H1 (cell line): Measurements from ENCODE around the gene TPH2.

ENCODE experiments used
- EZH2 ChIP-seq: fragments of 200-600 bp; sonication (generic); IDR thresholded peaks from 2 replicates; pipeline ENCODE4 v1.7.1; 2012; ENCODE audit warnings: low read depth, mild to moderate bottlenecking, moderate library complexity, low read length, inconsistent platforms; ENCODE audit not compliant: severe bottlenecking
- KDM1A ChIP-seq: fragments of 200-600, 300-600 bp; sonication (generic); IDR thresholded peaks from 2 replicates; pipeline ENCODE4 v1.7.1; 2016; ENCODE audit warnings: mild to moderate bottlenecking, low read length, borderline replicate concordance
- MAFK ChIP-seq: IDR thresholded peaks from 2 replicates; pipeline ENCODE4 v1.6.1; 2012; ENCODE audit warnings: low read depth, mild to moderate bottlenecking, improper control_type of control experiment, low read length
- POLR2A ChIP-seq, 2 experiments: IDR thresholded peaks; 1 replicate in 1 of 2; 2 replicates in 1 of 2; pipeline ENCODE4 v1.6.1; 2011; ENCODE audit warnings: low read depth in 2 of 2, low read length in 2 of 2, mild to moderate bottlenecking in 2 of 2; ENCODE audit errors: control extremely low read depth in 1 of 2
- SIN3A ChIP-seq, 2 experiments: IDR thresholded peaks in 1 of 2; conservative IDR thresholded peaks in 1 of 2; 2 replicates each; pipeline ENCODE4 v1.6.1; 2011 to 2012; ENCODE audit warnings: low read length in 2 of 2, improper control_type of control experiment in 1 of 2, low read depth in 1 of 2, mild to moderate bottlenecking in 1 of 2
- TF ChIP-seq, protein P1 (sequence below), 3 experiments: IDR thresholded peaks; 1 replicate in 2 of 3; 2 replicates in 1 of 3; pipeline versions ENCODE4 v1.5.1 to v1.6.1; 2011; ENCODE audit warnings: low read length in 3 of 3, mild to moderate bottlenecking in 3 of 3, inconsistent platforms in 2 of 3, low read depth in 1 of 3, moderate library complexity in 1 of 3; ENCODE audit not compliant: insufficient read depth in 1 of 3; ENCODE audit errors: control extremely low read depth in 1 of 3
- TF ChIP-seq, protein P2 (sequence below): IDR thresholded peaks from 2 replicates; pipeline ENCODE4 v1.6.1; 2012; ENCODE audit warnings: inconsistent platforms
- TF ChIP-seq, protein P3 (sequence below): IDR thresholded peaks from 2 replicates; pipeline ENCODE4 v1.6.1; 2012; ENCODE audit warnings: inconsistent platforms
- TF ChIP-seq, protein P4 (sequence below): IDR thresholded peaks from 2 replicates; pipeline ENCODE4 v1.6.1; 2012; ENCODE audit warnings: low read length, inconsistent platforms

DNA sequence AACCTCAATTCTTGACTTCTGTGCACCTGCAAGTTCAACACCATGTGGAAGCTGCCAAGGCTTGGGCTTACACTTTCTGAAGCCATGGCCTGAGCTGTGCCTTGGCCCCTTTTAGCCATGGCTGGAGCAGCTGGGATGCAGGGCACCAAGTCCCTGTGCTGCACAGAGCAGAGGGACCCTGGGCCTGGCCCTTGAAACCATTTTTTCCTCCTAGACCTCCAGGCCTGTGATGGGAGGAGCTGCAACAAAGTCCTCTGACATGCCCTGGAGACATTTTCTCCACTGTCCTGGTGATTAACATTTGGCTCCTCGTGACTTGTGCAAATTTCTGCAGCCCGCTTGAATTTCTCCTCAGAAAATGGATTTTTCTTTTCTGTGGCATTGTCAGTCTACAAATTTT is 132.4 kb downstream of the TPH2 start:
- TF ChIP-seq, protein P1, sequence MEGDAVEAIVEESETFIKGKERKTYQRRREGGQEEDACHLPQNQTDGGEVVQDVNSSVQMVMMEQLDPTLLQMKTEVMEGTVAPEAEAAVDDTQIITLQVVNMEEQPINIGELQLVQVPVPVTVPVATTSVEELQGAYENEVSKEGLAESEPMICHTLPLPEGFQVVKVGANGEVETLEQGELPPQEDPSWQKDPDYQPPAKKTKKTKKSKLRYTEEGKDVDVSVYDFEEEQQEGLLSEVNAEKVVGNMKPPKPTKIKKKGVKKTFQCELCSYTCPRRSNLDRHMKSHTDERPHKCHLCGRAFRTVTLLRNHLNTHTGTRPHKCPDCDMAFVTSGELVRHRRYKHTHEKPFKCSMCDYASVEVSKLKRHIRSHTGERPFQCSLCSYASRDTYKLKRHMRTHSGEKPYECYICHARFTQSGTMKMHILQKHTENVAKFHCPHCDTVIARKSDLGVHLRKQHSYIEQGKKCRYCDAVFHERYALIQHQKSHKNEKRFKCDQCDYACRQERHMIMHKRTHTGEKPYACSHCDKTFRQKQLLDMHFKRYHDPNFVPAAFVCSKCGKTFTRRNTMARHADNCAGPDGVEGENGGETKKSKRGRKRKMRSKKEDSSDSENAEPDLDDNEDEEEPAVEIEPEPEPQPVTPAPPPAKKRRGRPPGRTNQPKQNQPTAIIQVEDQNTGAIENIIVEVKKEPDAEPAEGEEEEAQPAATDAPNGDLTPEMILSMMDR (IDR thresholded peaks at IDR 0.05; ENCODE audit: control extremely low read depth in 1 of 3, insufficient read depth in 1 of 3, low read depth in 1 of 3, low read length in 3 of 3) = no peak
- TF ChIP-seq, protein P2, sequence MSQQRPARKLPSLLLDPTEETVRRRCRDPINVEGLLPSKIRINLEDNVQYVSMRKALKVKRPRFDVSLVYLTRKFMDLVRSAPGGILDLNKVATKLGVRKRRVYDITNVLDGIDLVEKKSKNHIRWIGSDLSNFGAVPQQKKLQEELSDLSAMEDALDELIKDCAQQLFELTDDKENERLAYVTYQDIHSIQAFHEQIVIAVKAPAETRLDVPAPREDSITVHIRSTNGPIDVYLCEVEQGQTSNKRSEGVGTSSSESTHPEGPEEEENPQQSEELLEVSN = no peak
- TF ChIP-seq SIN3A (conservative IDR thresholded peaks at IDR 0.05 in 1 of 2, IDR thresholded peaks at IDR 0.05 in 1 of 2; ENCODE audit: low read depth in 1 of 2, low read length in 2 of 2) = no peak
- TF ChIP-seq, protein P3, sequence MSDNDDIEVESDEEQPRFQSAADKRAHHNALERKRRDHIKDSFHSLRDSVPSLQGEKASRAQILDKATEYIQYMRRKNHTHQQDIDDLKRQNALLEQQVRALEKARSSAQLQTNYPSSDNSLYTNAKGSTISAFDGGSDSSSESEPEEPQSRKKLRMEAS = no peak
- no peak for TF ChIP-seq POLR2A (IDR thresholded peaks at IDR 0.05; ENCODE audit: control extremely low read depth in 1 of 2, low read depth in 2 of 2, low read length in 2 of 2)
- no peak for TF ChIP-seq EZH2
- TF ChIP-seq, protein P4, sequence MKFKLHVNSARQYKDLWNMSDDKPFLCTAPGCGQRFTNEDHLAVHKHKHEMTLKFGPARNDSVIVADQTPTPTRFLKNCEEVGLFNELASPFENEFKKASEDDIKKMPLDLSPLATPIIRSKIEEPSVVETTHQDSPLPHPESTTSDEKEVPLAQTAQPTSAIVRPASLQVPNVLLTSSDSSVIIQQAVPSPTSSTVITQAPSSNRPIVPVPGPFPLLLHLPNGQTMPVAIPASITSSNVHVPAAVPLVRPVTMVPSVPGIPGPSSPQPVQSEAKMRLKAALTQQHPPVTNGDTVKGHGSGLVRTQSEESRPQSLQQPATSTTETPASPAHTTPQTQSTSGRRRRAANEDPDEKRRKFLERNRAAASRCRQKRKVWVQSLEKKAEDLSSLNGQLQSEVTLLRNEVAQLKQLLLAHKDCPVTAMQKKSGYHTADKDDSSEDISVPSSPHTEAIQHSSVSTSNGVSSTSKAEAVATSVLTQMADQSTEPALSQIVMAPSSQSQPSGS = no peak
- no peak for TF ChIP-seq MAFK
- TF ChIP-seq KDM1A = no peak
